Erythroblast (primary cell): ENCODE measurements around the gene NHSL2.

Experiments used
- GATA1 ChIP-seq: IDR thresholded peaks from 2 replicates; pipeline ENCODE4 v1.6.1; 2011; ENCODE audit warnings: low read depth, mild to moderate bottlenecking, control low read depth, low read length, moderate library complexity
- POLR2A ChIP-seq: IDR thresholded peaks from 2 replicates; pipeline ENCODE4 v1.6.1; 2011; ENCODE audit warnings: mild to moderate bottlenecking, low read length

DNA sequence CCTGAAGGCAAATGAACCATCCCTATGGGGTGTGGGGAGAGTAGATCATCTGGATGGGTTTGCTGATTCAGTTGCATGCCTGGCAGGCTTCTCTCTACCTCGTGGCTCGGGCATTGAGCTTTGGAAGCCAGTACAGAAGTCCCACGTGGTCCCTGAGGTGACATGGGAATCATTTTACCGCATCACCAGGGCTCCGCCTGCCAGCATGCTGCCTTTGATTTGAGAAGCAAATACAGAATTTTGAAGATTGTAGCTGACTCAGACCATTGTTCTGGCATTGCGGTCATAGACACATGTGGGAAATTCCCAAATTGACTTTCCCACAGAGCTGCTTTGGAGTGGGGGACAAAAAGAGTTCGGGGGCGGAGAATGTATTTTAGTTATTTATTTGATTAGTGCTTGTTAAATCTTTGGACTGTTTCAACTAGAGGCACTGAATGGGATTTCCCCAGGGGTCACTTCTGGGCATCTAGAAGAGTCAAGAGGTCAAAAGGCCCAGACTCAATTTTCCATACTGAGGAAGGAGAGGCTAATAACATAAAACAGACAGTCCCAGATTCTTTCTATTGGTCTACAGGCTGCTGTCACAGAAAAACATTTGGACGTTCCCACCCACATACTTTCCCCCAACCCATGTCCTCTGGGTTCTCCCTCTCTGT lies 79.3 kb downstream of the NHSL2 start:
- TF ChIP-seq POLR2A, result no peak
- no peak for TF ChIP-seq GATA1
